ENCODE results near the gene TRIM31. TPM values are rescaled to one million over a fixed set of nuclear protein-coding genes. Genes with fewer than 3 reads are reported as not detected.

The TRIM31 gene
- polyA plus RNA-seq, 5 donors = 0.24 to 0.54 (median 0.27) TPM; not detected in 2

GRCh38 chr6:30077218-30077617 is 35.7 kb downstream of the TRIM31 start:
- no peak for DNase-seq

- DNase-seq = no peak
Measured at GRCh38 chr6:30075790-30076732, 36.8 kb downstream of the TRIM31 start.

GRCh38 chr6:30075094-30075789 is 37.6 kb downstream of the TRIM31 start, which contains the start of gene RNF39:
Gene RNF39, minus strand, starts transcription at chr6:30075769. Its CDS starts 184 bp downstream, at chr6:30075585.
- no peak for DNase-seq

- no peak for DNase-seq
Measured at GRCh38 chr6:30074331-30075093, 38.4 kb downstream of the TRIM31 start.

- no peak for DNase-seq
Measured at GRCh38 chr6:30073489-30074235, 39.2 kb downstream of the TRIM31 start.

- DNase-seq = no peak
Measured at GRCh38 chr6:30071858-30072257, 41.0 kb downstream of the TRIM31 start.

- DNase-seq = no peak
Measured at GRCh38 chr6:30071081-30071818, 41.6 kb downstream of the TRIM31 start.

- no peak for DNase-seq
Measured at GRCh38 chr6:30067460-30068139, 45.3 kb downstream of the TRIM31 start.

GRCh38 chr6:30066577-30067459 is 46.1 kb downstream of the TRIM31 start, which contains the start of gene PPP1R11:
Gene PPP1R11, plus strand, starts transcription at chr6:30067198. Its CDS starts 213 bp downstream, at chr6:30067411.
- DNase-seq = peak; percentile 100

- no peak for DNase-seq
Measured at GRCh38 chr6:30066082-30066481, 46.8 kb downstream of the TRIM31 start.

GRCh38 chr6:30063315-30063714 is 49.6 kb downstream of the TRIM31 start:
- DNase-seq = no peak

- no peak for DNase-seq
Measured at GRCh38 chr6:30062471-30063178, 50.3 kb downstream of the TRIM31 start.

GRCh38 chr6:30061858-30062458 is 50.9 kb downstream of the TRIM31 start:
- DNase-seq = no peak

- peak; percentile 93 to 96 for DNase-seq
Measured at GRCh38 chr6:30061092-30061857, 51.6 kb downstream of the TRIM31 start, which contains the start of gene POLR1H. Gene POLR1H, plus strand, starts transcription at chr6:30061265. Its CDS starts 260 bp downstream, at chr6:30061525.

GRCh38 chr6:30060606-30061091 is 52.2 kb downstream of the TRIM31 start:
- DNase-seq = no peak

- no peak for DNase-seq
Measured at GRCh38 chr6:30055513-30055912, 57.4 kb downstream of the TRIM31 start.
